ENCODE data around the gene SLC38A8.

SLC38A8 gene

DNA sequence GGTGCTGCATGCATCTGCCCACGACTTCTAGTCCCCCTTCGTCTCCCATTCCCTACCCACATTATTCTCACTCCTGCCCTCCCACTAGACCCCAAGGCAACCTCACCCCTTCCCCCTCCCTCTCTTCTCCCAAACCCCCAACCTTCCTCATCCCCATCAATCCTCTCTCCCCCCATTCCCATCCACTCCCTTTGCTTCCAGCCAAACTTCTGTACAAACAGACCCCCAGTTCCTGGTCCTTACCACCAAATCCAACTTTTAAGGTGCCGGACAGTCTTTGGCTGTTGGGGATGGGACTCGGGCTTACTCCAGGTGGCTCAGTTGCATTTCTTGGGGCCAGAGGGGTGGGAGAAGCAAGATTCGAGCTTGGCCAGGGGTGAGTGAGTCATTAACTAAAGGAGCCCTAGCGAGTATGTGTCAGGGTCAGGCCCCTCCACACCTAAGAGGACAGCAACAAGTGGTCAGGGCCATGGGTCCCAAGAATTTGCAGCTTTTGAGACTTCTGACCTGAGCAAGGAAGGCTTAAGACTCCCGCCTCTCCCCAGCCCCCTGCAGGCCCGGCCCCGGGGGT, at the start of gene SLC38A8:
TSS of gene SLC38A8 (minus strand) at position 488 of the 571 bp plus-strand sequence. CDS start 638 bp downstream, outside the sequence.
- H3K4me3 ChIP-seq (replicated peaks; ENCODE audit: low read depth, low read length): no peak within 1 kb of the TSS
- no peak for DNase-seq (ENCODE audit: low read depth)
- TF ChIP-seq CTCF (IDR thresholded peaks at IDR 0.05; ENCODE audit: low read length, missing control alignments): no peak

DNA sequence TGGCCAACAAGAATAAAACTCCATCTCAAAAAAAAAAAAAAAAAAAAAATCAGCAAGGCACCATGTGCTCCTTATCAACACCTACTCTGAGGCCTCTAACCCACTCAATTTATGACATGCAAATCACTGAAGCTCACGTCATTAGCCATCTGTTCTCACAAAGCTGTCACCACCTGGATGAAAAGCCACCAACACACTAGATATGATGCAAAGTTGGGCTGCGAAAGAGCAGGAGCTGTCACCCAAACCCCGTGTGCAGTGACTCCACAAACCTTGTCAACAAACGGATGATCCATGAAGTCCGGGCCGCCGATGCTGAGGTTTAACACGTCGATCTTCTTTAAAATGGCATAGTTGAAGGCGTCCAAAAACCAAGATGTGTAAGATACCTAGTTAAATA, 48.9 kb upstream of the SLC38A8 start:
- no peak for TF ChIP-seq CTCF (IDR thresholded peaks at IDR 0.05; ENCODE audit: low read length, missing control alignments)
- DNase-seq (ENCODE audit: low read depth): no peak
- no peak overlapping the region for H3K4me3 ChIP-seq (replicated peaks; ENCODE audit: low read depth, low read length)

DNA sequence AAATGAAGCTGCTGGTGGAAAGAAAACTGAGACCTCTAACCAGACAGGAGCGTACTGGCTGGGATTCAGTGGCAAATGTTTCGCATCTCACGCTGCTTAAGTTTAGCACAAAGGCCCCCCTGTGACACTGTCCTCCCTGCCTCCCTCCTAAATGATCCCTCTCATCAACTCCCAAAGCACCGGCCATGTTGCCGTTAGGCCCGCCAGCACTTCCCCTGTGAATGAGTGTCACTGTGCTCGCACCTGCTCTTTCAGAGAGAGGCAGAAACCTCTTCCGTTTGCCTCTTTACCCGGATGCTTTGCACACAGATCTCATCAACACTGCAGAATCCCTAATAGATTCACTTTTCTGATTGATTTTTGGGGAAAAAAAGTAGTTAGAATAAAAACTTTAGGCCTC, 47.6 kb upstream of the SLC38A8 start:
- no peak for DNase-seq (ENCODE audit: low read depth)

DNA sequence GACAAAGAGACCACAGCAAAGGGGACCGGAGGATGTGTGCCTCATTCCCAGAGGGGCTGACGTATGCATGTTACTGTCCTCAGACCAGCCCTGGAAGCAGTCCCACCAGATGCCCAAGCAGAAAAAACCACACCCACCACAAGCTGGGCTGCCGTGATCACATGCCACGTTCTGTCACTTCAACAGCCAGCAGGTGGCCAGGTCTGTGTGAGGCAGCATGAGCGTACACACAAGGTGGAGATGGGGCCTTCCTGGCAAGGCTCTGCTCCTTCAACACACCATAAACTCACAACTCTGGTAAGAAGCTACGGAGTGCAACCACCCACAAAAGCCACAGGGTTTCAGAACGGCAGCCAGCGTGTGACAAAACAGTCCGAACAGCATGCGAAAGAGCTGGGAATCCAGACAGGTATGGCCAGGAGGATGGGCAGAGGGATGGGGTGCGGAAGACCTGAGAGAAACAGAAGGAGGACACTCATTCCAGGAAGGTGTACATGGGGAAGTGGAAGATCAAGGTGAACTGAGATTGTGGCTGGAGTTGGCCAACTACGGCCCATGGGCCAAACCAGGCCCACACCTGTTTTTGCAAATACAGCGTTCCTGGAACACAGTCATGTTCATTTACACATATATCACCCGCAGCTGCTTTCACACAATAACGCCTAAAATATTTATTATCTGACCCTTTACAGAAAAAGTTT, 46.2 kb upstream of the SLC38A8 start:
- no peak overlapping the region for H3K4me3 ChIP-seq (replicated peaks; ENCODE audit: low read depth, low read length)
- no peak for TF ChIP-seq CTCF (IDR thresholded peaks at IDR 0.05; ENCODE audit: low read length, missing control alignments)
- no peak for DNase-seq (ENCODE audit: low read depth)

More for the DNA sequence above, 47.6 kb upstream of the SLC38A8 start:
- no peak overlapping the region for H3K4me3 ChIP-seq (replicated peaks; ENCODE audit: low read depth, low read length)
- TF ChIP-seq CTCF (IDR thresholded peaks at IDR 0.05; ENCODE audit: low read length, missing control alignments): no peak

DNA sequence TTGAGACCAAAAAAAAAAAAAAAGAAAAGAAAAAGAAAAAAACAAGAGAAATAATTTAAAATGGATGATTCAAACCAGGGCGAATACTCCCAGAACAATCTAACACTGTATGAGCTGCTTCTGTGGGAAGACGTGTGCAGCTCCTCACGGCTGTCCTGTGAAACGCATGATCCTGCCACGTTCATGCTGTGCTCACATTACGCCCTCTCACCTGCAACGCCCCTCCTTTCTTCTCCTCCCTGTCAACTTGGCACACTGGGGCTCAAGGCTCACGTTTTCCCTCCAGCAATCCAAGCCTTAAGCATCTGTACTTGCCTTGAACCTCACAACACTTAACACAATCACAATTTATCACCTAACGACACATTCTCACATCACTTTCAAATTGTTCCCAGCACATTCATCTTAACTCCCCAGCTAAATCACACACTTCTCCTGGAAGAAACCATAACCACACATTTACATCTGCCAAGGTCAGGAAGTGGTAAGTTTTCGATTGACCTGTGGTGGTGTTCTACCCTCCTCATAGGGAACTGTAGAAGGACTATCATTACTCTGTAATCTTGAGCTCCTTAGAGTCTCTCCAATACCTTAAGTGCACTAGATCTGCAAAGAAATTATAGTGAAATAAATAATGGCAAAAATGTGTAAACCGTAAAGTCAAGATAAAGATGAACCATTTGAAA, 45.0 kb upstream of the SLC38A8 start:
- TF ChIP-seq CTCF (IDR thresholded peaks at IDR 0.05; ENCODE audit: low read length, missing control alignments): no peak
- H3K4me3 ChIP-seq (replicated peaks; ENCODE audit: low read depth, low read length): no peak overlapping the region
- no peak for DNase-seq (ENCODE audit: low read depth)

- TF ChIP-seq CTCF (IDR thresholded peaks at IDR 0.05; ENCODE audit: low read length, missing control alignments): no peak
- DNase-seq (ENCODE audit: low read depth): no peak
- no peak overlapping the region for H3K4me3 ChIP-seq (replicated peaks; ENCODE audit: low read depth, low read length)
Measured at GRCh38 chr16:84087001-84087400, 44.4 kb upstream of the SLC38A8 start.
